Pancreas (tissue), 10 donors: ENCODE results near the gene MOCS3. TPM values are rescaled to one million over a fixed set of nuclear protein-coding genes. Genes with fewer than 3 reads are reported as not detected.

Experiments
- ATAC-seq, 4 donors: fragments of 200-7000 bp; cut with Tn5 transposase; one replicate each; pipeline versions ENCODE4 v1.8.0 to v1.9.1; 2020; ENCODE audit warnings: mild to moderate bottlenecking in 4 of 4, moderate library complexity in 4 of 4
- DNase-seq, 6 donors: peaks; one replicate each; pipeline ENCODE4 v3.0.0-alpha.2; 2020
- FAIRE-seq: peaks from 2 replicates; lab custom pipeline; 2012; peaks lifted over from hg19 to GRCh38; lab: Jason Lieb, UNC
- H3K27ac ChIP-seq, 4 donors: fragments of 200-600 bp; sonication (generic); 1 replicate in 3 of 4; 2 replicates in 1 of 4; pipeline versions ENCODE4 v1.5.0 to v1.8.0; 2020
- H3K27me3 ChIP-seq, 4 donors: fragments of 200-600 bp; one replicate each; pipeline ENCODE4 v1.8.0; 2021
- H3K36me3 ChIP-seq, 3 donors: fragments of 200-600 bp; sonication (generic) in 1 of 3; one replicate each; pipeline versions ENCODE4 v1.5.0 to v1.8.0; 2020 to 2021
- H3K4me1 ChIP-seq, 3 donors: fragments of 200-600 bp; one replicate each; pipeline ENCODE4 v1.8.0; 2021
- H3K4me3 ChIP-seq, 4 donors: fragments of 200-600 bp; sonication (generic) in 2 of 4; one replicate each; pipeline versions ENCODE4 v1.5.0 to v1.8.0; 2020 to 2021
- H3K9me3 ChIP-seq, 4 donors: fragments of 200-600 bp; one replicate each; pipeline ENCODE4 v1.8.0; 2021
- WGBS, 2 donors: extraction: QIAGEN DNeasy Blood & Tissue Kit; methylation state at CpG; one replicate each; pipeline ENCODE4 v1.1.7; 2013; 5-methylcytosine and 5-hydroxymethylcytosine counted together
- intact Hi-C, 3 donors: fragments of 100-400 bp; cut with DNase I; formaldehyde crosslinking; loops; one replicate each; pipeline versions ENCODE4 v1.11.1 to v1.14.2; 2022
- polyA plus RNA-seq, 2 donors: library from polyadenylated mRNA; stranded (reverse); fragments of 200-250 nt; gene quantifications; one replicate each; pipeline ENCODE4 v1.2.3, GENCODE V29; 2013
- total RNA-seq, 6 donors: library from RNA; stranded (reverse); fragmentation: NEBNext Ultra II Directional in 4 of 6; extraction: Animal tissue kit (Norgen Biotek cat#: 25700) in 4 of 6; gene quantifications; one replicate each; pipeline versions ENCODE4 v1.2.1 to v1.2.4, GENCODE V29; 2021 to 2023
- TF ChIP-seq, protein P1 (sequence below), 4 donors: fragments of 200-600 bp; sonication (generic) in 3 of 4; IDR thresholded peaks; one replicate each; pipeline versions ENCODE4 v1.5.0 to v1.8.0; 2021; ENCODE audit warnings: antibody characterized with exemption in 4 of 4
- donor health status: healthy with polysubstance abuse.
- donor health status: DM: no; HTN: no; CAD: no; lungs with moderate emphysema.
- donor health status: DM: no; HTN: no; CAD: no.
- donor health status: control.
- donor health status: control.
- donor health status: Bipolar disorder and iron deficiency.
- donor health status: DM: yes; HTN: yes; CAD: no.
- donor health status: DM: no; HTN: no; CAD: no.
- donor health status: DM: no; HTN: no; CAD: no.
- donor health status: DM: yes; HTN: yes; CAD: no.

MOCS3 gene
- total and polyA plus RNA-seq, 8 donors = 0.72 to 2.3 (median 1.8) TPM

DNA sequence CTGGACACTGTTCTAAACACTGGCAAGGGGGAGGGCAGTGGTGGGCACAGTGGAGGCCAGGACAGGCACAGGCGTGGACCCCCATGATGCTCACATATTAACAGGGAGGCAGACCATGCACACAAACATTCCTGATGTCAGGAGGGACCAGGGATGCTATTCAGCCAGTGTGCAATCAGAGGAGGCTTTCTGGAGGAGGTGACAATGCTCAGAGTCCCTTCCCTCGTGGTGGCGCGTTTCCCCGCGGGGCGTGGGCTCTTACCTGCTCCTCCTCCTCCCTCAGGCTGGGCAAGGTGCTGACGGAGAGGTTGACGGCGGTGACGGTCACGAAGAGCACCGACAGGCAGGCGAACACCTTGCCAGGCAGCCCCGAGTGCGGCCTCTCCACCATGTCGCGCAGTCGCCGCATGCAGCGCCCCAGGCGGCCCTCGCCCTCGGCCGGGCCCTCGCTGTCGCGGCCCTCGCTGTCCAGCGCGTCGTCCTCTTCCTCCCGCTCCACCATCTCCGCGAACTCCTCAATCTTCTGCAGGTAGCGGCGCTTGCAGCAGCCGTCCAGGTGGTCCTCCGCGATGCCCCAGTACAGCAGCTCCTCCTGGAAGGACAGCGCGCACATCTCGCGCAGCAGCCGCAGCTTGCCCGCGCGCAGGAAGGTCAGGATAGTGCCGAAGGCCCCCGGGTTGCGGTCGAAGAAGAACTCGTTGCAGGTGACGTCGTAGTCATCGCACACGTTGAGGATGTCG lies 50.9 kb downstream of the MOCS3 start:
- Histone ChIP-seq H3K27me3 (no peaks in the 10 kb centered on the region), H3K27ac (no peak overlapping the region), H3K9me3 (no peaks in the 10 kb centered on the region), H3K4me3 (no peak overlapping the region), H3K4me1 (no peaks in the 10 kb centered on the region), H3K36me3 (no peaks in the 10 kb centered on the region)
- no peak for ATAC-seq
- FAIRE-seq = no peak
- no peak for DNase-seq
- WGBS, 2 donors = 78 to 84% methylated on average over 57 to 58 of the region's 58 CpGs
- TF ChIP-seq, protein P1, sequence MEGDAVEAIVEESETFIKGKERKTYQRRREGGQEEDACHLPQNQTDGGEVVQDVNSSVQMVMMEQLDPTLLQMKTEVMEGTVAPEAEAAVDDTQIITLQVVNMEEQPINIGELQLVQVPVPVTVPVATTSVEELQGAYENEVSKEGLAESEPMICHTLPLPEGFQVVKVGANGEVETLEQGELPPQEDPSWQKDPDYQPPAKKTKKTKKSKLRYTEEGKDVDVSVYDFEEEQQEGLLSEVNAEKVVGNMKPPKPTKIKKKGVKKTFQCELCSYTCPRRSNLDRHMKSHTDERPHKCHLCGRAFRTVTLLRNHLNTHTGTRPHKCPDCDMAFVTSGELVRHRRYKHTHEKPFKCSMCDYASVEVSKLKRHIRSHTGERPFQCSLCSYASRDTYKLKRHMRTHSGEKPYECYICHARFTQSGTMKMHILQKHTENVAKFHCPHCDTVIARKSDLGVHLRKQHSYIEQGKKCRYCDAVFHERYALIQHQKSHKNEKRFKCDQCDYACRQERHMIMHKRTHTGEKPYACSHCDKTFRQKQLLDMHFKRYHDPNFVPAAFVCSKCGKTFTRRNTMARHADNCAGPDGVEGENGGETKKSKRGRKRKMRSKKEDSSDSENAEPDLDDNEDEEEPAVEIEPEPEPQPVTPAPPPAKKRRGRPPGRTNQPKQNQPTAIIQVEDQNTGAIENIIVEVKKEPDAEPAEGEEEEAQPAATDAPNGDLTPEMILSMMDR (IDR thresholded peaks at IDR 0.05) = no peak
- intact Hi-C loops = no loop called here

DNA sequence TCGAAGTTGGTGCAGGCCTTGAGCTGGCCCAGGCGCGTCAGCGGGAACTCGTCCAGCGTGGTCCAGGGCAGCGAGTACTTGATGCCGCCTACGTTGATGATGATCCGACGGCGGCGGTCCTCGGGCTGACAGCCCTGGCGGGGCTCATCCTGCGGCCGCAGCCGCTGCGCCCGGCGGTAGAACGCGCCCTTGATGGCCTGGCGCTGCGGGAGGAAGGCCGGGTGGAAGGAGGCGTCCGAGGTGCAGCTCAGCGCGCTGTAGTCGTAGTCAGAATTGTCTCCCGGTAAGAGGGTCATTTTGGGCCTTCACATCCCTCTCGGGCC lies 51.4 kb downstream of the MOCS3 start:
- H3K27ac ChIP-seq = no peak overlapping the region
- ATAC-seq = no peak
- no peaks in the 10 kb centered on the region for H3K4me1 ChIP-seq
- no peaks in the 10 kb centered on the region for H3K36me3 ChIP-seq
- intact Hi-C loops = no loop called here
- no peaks in the 10 kb centered on the region for H3K9me3 ChIP-seq
- no peaks in the 10 kb centered on the region for H3K27me3 ChIP-seq
- TF ChIP-seq, protein P1 (IDR thresholded peaks at IDR 0.05) = no peak
- WGBS, 2 donors = 79 to 85% methylated on average over 33 of the region's 33 CpGs
- H3K4me3 ChIP-seq = no peak overlapping the region
- no peak for DNase-seq
- FAIRE-seq = no peak

DNA sequence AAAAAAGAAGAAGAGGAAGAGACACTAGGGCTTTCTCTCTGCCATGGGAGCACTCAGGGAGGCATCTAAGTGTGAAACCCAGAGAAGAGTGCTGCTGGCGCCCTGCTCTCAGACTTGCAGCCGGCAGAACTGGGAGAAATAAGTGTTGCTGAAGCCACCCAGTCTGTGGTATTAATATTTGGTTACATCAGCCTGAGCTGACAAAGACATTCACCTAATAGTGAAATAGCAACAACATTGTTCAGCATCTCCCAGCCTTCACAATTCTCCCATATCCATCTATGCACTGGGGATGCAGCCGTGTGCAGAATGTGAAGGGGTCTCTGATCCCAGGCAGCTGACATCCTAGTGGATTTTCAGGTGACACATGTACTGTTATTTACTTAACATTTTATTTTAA lies 52.3 kb downstream of the MOCS3 start:
- TF ChIP-seq, protein P1 (IDR thresholded peaks at IDR 0.05) = no peak
- 82 to 87% methylated on average over 3 of the region's 3 CpGs for WGBS, 2 donors
- FAIRE-seq (no peak), ATAC-seq (no peak), DNase-seq (no peak)
- intact Hi-C loops = no loop called here
- no peaks in the 10 kb centered on the region for H3K9me3 ChIP-seq
- H3K36me3 ChIP-seq = no peaks in the 10 kb centered on the region
- no peak overlapping the region for H3K27ac ChIP-seq
- H3K4me3 ChIP-seq = no peak overlapping the region
- H3K27me3 ChIP-seq = no peaks in the 10 kb centered on the region
- no peaks in the 10 kb centered on the region for H3K4me1 ChIP-seq

DNA sequence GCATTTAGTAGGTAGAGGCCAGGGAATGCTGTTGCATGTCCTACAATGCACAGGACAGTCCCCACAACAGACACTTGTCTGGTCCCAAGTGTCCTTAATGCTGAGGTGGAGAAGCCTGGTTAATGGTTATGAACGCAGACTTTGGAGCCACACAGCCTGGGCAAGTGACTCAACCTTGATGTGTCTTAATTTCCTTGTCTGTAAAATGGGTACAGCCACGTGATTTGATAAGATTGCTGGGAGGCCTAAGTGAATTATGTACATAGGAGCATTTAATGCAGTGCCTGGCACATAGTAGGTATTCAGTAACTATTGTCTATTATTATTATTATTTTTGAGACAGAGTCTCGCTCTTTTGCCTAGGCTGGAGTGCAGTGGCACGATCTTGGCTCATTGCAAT lies 52.9 kb downstream of the MOCS3 start:
- intact Hi-C loops = no loop called here
- H3K27me3 ChIP-seq = no peaks in the 10 kb centered on the region
- no peak for FAIRE-seq
- no peaks in the 10 kb centered on the region for H3K9me3 ChIP-seq
- no peaks in the 10 kb centered on the region for H3K36me3 ChIP-seq
- 73 to 84% methylated on average over 4 of the region's 4 CpGs for WGBS, 2 donors
- H3K4me1 ChIP-seq = no peaks in the 10 kb centered on the region
- H3K27ac ChIP-seq = no peak overlapping the region
- no peak for DNase-seq
- TF ChIP-seq, protein P1 (IDR thresholded peaks at IDR 0.05) = no peak
- no peak overlapping the region for H3K4me3 ChIP-seq
- no peak for ATAC-seq

DNA sequence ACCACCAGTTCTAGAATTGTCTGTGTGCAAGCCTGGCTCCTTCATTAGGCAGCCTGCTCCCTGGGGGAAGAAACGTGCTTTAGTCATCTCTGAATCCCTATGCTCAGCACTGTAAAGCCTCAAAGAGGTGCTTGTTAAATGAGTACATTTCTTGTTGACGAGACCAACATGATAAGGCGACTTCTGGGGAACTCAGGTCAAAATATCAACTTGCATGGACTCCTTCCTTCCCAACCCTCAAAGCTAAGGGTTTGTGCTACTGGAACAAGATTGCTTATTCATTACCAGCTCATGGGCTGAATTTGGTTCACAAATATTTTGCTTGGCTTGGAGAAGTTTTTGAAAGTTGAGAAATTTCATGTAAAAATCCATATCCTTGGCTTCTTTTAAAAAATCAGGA lies 53.7 kb downstream of the MOCS3 start:
- Histone ChIP-seq H3K27me3 (no peaks in the 10 kb centered on the region), H3K4me3 (no peak overlapping the region), H3K4me1 (no peaks in the 10 kb centered on the region), H3K36me3 (no peaks in the 10 kb centered on the region), H3K27ac (no peak overlapping the region), H3K9me3 (no peaks in the 10 kb centered on the region)
- intact Hi-C loops = no loop called here
- DNase-seq (no peak), FAIRE-seq (no peak), ATAC-seq (no peak)
- TF ChIP-seq, protein P1 (IDR thresholded peaks at IDR 0.05) = no peak
- WGBS, 2 donors = 56 to 66% methylated on average over 3 of the region's 3 CpGs
